CD4-positive, alpha-beta T cell treated with Interleukin-15 for 4 hours (primary cell): ENCODE results near the gene PRKCH.

Source experiments
- DNase-seq: peaks from one replicate; pipeline ENCODE4 v3.0.0-alpha.2; 2020; ENCODE audit warnings: low spot score

PRKCH gene

GRCh38 chr14:61491876-61492434 is 170.6 kb downstream of the PRKCH start:
- DNase-seq = no peak

GRCh38 chr14:61492474-61492873 is 171.1 kb downstream of the PRKCH start:
- DNase-seq = no peak

GRCh38 chr14:61493239-61493638 is 171.9 kb downstream of the PRKCH start:
- DNase-seq = no peak

- no peak for DNase-seq
Observed at GRCh38 chr14:61494018-61494417, 172.6 kb downstream of the PRKCH start.

- no peak for DNase-seq
Observed at GRCh38 chr14:61495809-61496208, 174.4 kb downstream of the PRKCH start.

GRCh38 chr14:61498303-61498702 is 176.9 kb downstream of the PRKCH start:
- DNase-seq = no peak

GRCh38 chr14:61498811-61499210 is 177.4 kb downstream of the PRKCH start:
- DNase-seq = no peak

- no peak for DNase-seq
Observed at GRCh38 chr14:61499991-61500390, 178.6 kb downstream of the PRKCH start.

GRCh38 chr14:61501714-61502458 is 180.5 kb downstream of the PRKCH start:
- DNase-seq = no peak

GRCh38 chr14:61502459-61503093 is 181.2 kb downstream of the PRKCH start:
- no peak for DNase-seq

- peak; percentile 78 for DNase-seq
Observed at GRCh38 chr14:61503167-61503801, 181.9 kb downstream of the PRKCH start.

GRCh38 chr14:61504901-61505300 is 183.5 kb downstream of the PRKCH start:
- DNase-seq = no peak

- DNase-seq = no peak
Observed at GRCh38 chr14:61505815-61506809, 184.7 kb downstream of the PRKCH start.

GRCh38 chr14:61508526-61508925 is 187.1 kb downstream of the PRKCH start:
- DNase-seq = no peak

- DNase-seq = no peak
Observed at GRCh38 chr14:61510736-61511557, 189.6 kb downstream of the PRKCH start.

- no peak for DNase-seq
Observed at GRCh38 chr14:61511558-61511948, 190.2 kb downstream of the PRKCH start.

- no peak for DNase-seq
Observed at GRCh38 chr14:61512026-61512834, 190.9 kb downstream of the PRKCH start.

- no peak for DNase-seq
Observed at GRCh38 chr14:61513986-61514830, 192.8 kb downstream of the PRKCH start.

GRCh38 chr14:61514927-61515326 is 193.5 kb downstream of the PRKCH start:
- no peak for DNase-seq
